ENCODE data around the gene ADD1.
A peak's percentile ranks its signal among the peaks of the same experiment; 100 is the strongest.
"Not testable (repeated sequence)": the region's sequence is repeated elsewhere in the genome, so short reads cannot be mapped to it uniquely, and the experiment has no call there.

The ADD1 gene

DNA sequence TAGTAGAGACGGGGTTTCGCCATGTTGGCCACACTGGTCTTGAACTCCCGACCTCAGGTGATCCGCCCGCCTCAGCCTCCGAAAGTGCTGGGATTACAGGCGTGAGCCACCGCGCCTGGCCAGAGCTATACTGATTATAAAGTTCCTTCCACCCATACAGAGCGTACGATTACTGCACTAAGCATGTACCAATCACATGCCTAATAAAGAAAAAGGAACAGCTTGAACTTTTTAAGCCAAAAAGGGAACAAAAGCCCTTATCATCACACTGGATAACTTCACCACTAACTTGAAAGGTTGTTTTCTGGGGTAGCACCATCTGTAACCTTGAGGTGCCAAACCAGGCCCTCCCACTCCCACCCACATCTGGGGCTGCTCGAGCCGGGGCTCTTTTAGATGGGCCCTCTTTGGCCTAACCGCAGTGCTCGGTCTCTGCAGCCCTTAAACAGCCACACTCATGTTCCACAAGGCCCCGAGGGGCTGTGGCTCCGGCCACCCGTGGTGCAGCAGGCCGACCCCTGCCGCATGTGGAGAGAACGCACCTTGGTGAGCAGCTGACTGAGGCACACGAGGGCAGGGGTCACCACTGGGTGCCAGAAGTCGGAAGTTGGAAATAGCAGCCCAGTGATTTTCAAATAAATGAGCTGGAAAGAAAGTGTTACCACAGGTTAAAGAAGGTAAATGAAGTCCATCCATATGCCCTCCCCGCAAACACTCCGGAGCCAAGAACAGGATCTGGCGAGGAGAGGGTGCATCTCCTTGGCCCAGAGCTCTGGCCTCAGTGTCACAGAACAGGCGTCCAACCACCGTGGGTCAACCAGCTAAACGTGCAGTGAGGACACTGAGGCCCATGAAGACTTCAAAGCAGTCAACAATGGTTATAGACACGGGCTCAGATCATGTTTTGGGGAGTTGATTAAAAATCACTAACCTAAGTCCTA lies 101.2 kb downstream of the ADD1 start:
- no peak for DNase-seq (ENCODE audit: low spot score)

DNA sequence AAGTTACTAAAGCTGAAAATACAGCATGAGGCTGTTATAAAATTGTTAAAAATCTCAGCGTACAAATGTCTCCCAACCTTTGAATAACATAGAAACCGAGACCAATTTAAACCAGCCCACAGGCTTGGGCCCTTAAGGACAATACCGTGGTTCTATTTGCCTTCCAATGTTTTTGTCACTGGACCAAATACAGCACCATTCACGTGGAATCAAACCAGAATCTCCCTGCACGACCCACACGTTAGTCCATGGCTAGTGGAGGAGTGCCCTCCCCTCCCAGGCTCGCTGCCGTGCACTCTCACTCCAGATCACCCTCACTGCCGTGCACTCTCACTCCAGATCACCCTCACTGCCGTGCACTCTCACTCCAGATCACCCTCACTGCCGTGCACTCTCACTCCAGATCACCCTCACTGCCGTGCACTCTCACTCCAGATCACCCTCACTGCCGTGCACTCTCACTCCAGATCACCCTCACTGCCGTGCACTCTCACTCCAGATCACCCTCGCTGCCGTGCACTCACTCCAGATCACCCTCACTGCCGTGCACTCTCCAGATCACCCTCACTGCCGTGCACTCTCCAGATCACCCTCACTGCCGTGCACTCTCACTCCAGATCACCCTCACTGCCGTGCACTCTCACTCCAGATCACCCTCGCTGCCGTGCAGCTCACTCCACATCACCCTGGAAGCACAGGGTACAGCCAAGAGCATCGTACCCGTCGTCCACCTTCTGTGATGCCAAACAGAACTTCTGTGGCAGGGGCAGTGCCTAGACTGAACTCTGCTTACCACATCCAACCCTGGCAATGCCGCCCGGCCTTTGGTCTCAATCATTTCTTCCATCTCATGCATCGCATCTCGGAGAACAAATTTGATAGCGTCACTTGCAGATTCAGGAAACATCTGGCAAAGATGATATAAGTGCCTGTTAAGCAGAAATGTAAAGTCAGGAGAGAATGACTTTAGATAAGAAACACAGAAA lies 102.3 kb downstream of the ADD1 start:
- not testable (repeated sequence) for DNase-seq (ENCODE audit: low spot score)

- DNase-seq (ENCODE audit: low spot score) = peak; percentile 74
These were observed 103.4 kb downstream of the ADD1 start for GRCh38 chr4:2946812-2947600.

GRCh38 chr4:2947926-2948325 lies 104.3 kb downstream of the ADD1 start:
- no peak for DNase-seq (ENCODE audit: low spot score)

DNA sequence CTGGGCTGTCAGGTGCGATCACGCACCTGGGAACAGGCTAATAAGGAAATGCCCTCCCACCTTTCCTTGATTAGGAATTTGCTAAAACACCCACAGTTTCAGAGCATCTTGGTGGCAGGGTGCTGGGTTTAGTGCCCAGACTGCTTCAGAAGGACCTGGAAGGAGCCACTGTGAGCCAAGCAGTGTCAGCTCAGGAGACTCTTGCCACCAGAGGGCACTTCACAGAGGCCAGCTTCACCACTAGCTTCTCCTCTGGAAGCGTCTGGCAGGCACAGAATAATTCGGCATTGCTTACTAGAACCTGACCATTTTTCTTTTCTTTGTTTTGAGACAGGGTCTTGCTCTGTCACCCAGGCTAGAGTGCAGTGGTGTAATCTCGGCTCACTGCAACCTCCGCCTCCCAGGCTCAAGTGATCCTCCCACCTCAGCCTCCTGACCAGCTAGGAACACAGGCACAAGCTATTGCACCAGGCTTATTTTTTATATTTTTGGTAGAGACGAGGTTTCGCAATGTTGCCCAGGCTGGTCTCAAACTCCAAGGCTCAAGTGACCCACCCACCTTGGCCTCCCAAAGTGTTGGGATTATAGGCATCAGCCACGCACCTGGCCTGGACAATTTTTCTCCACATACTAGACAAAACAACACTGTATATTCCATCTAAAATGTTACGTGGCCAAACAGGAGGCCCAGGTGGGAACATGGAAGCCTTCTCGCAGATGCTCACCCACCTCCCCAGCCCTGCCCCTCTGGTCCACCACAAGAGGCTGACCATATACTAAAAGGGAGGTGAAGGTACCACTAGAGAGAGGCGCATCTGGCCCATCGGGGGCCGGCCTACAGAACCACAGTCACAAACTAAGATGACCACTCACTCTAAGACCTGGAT lies 105.5 kb downstream of the ADD1 start:
- DNase-seq (ENCODE audit: low spot score) = no peak

- DNase-seq (ENCODE audit: low spot score) = no peak
These were observed 106.1 kb downstream of the ADD1 start for GRCh38 chr4:2949782-2950125.

DNA sequence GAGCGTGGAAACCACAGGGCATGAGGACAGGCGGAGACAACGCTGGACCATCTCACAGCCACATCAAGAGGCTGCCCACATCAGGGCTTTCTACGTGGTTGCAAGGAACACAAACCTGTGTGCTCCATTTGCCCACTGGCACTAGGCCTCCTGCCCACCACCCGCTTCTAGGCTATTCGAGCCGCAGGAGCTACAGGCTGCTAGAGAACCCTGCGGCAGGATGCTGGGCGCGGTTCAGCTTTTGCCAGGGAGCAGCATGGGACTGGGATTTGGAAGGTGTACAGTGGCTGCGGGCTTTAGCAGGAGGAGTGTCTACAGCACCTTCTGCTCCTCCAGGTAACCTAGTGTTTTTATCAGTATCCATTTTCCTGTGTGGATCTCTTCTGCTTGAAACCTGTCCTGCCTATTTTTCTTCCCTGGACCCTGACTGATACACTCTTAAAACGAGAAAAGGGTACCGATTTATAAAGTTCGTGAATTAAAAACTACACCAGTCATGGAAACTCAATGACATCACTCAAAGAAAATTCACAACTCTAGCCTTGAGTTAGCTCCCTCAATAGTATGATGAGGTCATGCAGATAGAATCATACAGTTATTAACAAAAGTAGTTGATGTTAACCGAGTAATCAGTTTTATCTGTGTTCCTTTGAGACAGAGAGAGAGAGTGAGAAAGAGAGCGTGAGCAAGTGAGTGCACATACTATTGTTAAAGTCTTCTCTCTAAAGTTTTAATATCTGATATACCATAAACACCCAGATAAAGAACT lies 106.8 kb downstream of the ADD1 start:
- no peak for DNase-seq (ENCODE audit: low spot score)

- DNase-seq (ENCODE audit: low spot score) = no peak
These were observed 109.9 kb downstream of the ADD1 start for GRCh38 chr4:2953496-2953895.

GRCh38 chr4:2954358-2955185 lies 110.9 kb downstream of the ADD1 start:
- DNase-seq (ENCODE audit: low spot score) = no peak

DNA sequence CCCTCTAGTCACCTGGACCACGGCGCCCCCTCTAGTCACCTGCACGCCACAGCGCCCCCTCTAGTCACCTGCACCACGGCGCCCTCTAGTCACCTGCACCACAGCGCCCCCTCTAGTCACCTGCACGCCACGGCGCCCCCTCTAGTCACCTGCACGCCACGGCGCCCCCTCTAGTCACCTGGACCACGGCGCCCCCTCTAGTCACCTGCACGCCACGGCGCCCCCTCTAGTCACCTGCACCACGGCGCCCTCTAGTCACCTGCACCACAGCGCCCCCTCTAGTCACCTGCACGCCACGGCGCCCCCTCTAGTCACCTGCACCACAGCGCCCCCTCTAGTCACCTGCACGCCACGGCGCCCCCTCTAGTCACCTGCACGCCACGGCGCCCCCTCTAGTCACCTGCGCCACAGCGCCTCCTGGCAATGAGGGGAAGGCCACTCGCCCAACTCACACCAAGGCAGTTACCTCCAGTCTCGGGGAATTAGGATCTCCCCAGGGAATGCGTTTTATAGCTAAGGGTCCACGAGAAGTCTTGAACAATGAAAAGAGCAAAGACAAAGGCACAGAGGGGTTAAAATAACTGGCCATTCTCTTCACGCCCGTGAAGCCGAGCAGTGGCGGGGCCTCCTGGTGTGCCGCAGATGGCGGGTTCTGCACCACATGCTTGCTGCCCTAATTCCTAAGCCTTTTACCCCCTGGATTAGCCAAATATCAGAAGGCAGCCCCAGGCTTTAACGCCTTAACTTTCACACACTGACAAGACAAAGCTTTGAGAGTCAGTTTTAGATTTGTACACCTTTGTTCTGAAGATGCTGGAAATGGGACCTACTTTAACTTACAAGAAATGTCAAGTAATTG lies 111.8 kb downstream of the ADD1 start:
- not testable (repeated sequence) for DNase-seq (ENCODE audit: low spot score)

DNA sequence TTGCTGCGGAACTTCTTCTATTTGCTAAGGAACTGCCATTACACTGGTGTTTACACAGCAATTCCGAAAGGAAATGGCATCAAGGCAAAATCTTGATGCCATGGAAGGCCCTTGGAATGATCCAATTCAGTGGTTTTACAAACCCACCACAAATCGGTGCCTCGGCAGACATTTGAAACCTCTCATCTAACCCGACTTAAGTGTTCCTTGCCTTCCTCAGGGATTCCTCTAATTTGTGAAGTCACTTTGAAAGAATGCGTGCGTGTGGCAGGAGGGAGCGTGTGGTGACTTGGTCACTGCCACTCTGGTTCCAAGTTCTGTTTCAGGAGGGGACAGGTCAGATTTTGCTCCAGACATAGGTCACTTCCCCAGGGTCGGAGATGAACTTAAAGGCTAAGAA lies 114.8 kb downstream of the ADD1 start:
- DNase-seq (ENCODE audit: low spot score) = peak; percentile 57

DNA sequence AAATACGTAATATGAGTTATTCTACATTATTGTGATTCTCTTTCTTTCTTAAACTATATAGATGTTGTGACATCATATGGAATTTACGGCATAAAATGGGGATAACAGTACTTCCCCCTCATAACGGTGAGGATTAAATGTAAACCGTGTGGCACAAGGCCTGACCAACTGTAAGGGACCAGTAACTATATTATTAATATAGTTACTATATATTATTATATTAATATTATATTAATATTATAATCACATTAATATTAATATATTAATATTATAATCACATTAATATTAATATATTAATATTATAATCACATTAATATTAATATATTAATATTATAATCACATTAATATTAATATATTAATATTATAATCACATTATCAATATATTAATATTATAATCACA lies 116.8 kb downstream of the ADD1 start:
- not testable (repeated sequence) for DNase-seq (ENCODE audit: low spot score)

DNA sequence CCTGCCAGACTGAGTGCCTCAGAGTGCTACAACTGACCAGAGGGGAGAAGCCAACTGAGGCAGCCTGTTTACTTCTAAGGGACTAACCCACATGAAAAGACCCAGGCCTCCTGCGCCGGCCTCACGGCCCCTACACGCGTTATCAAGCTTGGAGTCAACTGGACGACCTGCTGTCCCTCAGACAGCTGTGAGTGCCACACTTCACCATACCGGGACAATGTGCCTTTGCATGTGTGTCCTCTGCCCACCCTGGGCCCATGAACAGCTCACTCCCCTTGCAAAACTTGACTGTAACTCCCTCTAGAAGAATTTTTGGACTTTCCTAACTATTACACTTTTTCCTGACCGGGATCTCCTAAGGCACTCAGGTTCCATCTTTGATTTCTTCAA lies 117.8 kb downstream of the ADD1 start:
- no peak for DNase-seq (ENCODE audit: low spot score)

- DNase-seq (ENCODE audit: low spot score) = no peak
These were observed 118.3 kb downstream of the ADD1 start for GRCh38 chr4:2961811-2962441.

GRCh38 chr4:2962614-2963174 lies 119.0 kb downstream of the ADD1 start:
- DNase-seq (ENCODE audit: low spot score) = peak; percentile 62

DNA sequence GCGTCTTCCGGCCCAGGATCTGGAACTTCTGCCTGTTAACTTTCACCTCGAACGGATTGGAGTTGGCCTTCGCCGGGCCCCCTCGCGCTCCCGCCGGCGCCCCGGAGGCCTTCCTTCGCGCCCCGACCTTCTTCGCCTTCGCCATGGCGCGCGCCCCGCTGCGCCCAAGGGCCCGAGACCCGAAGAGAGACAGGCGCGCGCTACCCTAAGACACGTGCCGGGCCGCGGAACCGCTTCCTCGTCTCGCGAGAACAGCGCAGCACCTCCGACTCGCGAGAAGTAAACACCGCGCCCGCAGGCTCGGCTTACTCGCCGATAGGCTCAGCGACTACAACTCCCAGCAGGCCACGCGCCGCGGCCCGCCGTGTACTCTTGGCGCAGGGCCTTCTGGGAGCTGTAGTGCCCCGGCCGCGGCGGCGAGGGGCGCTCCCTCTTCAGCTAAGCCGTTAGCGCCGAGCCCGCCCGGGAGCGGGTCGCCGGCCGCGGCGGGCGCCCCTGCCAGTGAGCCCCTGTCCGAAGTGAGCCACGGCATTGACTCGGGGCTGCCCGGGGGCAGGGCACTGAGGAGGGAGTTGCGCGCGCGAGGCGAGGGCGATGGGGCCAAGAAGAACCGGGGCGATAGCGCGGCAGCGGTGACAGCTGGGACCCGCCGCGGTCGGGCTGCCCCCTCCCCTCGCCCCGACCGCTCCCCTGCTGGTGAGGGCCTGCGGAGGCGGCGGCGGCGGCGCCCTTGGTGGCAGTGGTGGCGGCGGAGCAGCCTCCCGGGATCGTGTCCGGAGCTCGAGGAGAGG lies 119.7 kb downstream of the ADD1 start, which contains the start of the genes GRK4 and NOP14:
Gene GRK4, plus strand, starts transcription at position 397 of the 791 bp plus-strand sequence. CDS start 500 bp downstream, outside the sequence.
Gene NOP14, minus strand, starts transcription at position 232 of the 791 bp plus-strand sequence. Its CDS starts 87 bp downstream, at position 145.
- peak; percentile 98 for DNase-seq (ENCODE audit: low spot score)

Measured in kidney tubule cell (primary cell).